HG02588 (cell line): ENCODE results near the gene AFAP1L2.

Source experiments
- ATAC-seq: cut with Tn5 transposase; IDR thresholded peaks from one replicate; pipeline ENCODE4 v1.9.1; 2021; ENCODE audit warnings: mild to moderate bottlenecking, moderate library complexity; ENCODE audit not compliant: unreplicated experiment

The AFAP1L2 gene

DNA sequence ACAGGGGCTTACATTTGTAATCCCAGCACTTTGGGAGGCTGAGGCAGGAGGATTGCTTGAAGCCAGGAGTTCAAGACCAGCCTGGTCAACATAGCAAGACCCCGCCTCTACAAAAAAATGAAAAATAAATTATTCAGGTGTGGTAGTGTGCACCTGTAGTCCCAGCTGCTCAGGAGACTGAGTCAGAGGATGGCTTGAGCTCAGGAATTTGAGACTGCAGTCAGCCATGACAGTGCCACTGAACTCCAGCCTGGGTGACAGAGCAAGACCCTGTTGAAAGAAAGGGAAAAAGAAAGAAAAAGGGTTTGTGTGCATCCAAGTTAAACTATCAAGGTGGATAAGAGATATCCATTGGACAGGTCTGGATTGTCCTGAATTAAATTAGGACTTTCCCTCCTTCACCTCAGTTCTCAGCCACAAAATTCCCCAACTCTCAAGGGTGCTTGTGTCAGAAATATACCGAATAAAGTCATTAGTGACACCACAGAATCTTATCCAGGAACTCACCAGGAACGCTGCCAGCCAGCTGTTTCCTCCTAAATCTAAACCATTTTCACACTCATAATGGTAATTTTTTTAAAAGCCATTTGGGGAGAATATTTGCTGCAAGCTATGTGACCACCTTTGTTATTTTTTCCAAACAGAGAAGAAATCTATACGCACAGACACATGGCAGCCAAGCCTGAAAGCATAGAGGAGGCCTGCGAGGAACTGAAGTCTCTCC, 12.0 kb downstream of the AFAP1L2 start:
- ATAC-seq, result no peak

DNA sequence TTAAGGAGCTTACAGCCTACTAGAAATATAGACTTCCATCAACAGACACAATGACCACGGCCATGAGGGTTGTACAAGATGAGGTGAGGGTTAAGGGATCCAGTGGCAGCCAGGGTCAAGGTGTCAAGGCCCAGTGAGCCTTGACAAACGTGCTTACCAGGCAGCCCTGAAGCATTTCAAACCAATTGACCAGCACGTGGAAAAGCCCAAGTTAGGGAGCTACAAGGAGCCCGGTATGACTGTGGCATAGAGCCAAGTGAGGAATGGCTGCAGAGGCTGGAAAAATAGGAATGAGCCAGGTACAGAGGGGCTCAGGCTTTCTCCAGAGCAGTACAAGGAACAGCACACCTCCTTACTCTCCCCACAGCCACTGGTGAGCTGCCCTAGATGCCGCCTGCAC, 12.7 kb downstream of the AFAP1L2 start:
- ATAC-seq, result no peak

DNA sequence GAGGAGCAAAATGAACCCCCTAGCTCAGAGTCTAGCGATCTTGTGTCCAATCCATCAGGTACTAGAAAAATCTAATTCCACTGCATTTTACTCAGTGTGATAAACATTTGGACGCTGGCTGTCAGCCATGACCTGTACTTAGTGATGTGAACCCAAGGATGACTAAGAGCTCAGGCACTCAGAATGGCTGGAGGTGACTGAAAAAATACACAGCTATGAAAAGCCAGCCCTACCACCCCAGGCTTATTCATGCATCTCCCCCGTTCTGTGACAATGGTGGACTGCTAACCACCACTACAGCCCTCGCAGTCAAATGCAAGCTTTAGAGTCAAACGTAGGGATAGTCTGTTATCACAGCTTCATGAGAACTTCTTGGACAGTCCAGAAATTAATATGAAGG, 14.9 kb downstream of the AFAP1L2 start:
- no peak for ATAC-seq

DNA sequence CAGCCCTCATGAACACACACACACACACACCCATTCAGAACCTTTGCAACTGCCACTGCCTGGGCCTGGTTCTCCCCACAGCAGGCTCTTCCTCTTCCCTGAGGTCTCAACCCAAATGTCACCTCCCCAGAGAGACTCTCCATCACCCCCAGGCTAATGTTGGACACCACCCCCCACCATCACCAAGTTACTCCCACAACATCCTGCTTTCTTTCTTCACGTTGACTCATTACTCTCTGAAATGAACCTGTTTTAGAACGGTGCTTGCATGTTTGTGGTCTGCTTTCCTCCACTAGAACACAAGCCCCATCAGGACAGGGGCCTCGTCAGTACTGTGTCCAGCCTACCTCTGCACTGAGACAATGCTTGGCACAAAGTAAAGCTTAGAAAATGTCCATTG, 16.0 kb downstream of the AFAP1L2 start:
- ATAC-seq, result no peak

DNA sequence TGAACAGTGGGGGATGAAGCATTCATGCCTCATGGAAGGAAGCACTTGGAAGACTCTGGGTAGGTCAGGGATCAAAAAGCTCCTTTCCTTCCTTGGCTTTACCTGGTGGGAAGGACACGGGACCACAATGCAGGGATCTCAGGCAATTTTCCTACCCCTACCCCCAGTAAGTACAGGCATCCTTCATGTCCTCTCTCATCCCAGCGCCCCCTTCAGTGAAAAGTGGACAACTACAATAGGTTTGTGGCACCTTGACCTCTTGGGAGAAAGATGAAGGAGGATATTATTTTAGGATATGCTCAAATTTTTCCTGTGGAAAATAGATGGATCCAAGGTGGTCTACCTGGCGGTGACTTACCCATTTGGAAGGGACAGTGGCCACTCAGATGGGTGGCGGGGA, 16.5 kb downstream of the AFAP1L2 start:
- ATAC-seq, result no peak

DNA sequence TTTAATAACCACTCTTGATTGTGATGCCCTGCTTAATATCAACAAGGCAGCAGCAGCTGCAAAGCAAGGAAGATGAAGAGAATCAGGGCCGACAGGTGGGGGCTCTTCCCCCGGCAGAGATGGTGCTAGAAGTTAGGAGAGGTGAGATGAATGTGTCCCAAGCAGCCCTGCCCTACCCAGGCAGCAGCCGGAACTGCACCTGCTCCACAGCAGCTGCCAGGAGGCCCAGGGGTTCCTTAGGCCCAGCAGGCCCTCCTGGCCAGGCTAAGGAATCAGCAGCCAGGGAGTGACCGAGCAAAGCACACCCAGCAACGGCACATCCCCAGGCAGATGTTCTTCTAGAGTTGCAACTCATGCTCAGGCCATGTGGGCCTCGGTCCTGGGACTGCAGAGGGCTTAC, 17.9 kb downstream of the AFAP1L2 start:
- no peak for ATAC-seq

DNA sequence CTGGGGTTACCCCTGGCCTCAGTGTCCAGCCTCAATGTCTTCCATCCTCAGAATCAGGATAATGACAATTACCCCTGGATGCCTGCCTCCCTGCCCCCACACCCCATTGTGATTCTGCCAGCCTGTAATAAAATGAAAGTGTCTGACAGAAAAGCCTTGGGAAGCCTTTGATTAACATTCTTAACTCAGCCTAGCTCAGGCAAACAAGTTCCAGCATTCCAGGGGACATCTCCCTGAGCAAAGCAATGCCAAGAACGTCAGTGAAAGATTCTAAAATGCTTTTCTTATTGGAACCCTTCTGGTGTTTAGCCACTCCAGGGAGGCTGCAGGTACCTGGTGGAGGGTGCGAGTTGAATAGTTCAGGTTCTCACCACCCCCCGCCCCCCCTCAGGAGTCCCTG, 18.7 kb downstream of the AFAP1L2 start:
- no peak for ATAC-seq

DNA sequence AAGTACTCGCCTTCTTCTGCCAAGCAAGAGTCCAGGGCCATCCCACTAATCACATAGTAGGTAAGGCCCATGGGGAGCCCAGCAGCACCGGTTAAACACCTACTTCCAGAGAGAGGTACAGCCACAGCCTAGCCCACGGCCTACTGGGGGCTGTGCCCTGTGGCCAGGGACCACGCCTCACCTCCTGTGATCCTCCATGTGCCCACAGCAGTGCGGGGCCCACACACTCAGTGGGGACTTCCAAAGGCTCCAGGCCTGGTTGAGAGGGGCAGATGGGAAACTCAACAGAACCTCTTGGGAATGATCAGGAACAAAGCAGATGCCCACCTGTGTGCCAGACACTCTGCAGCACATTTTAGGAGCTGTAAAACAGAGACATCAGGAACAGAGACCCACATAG, 19.7 kb downstream of the AFAP1L2 start:
- no peak for ATAC-seq

DNA sequence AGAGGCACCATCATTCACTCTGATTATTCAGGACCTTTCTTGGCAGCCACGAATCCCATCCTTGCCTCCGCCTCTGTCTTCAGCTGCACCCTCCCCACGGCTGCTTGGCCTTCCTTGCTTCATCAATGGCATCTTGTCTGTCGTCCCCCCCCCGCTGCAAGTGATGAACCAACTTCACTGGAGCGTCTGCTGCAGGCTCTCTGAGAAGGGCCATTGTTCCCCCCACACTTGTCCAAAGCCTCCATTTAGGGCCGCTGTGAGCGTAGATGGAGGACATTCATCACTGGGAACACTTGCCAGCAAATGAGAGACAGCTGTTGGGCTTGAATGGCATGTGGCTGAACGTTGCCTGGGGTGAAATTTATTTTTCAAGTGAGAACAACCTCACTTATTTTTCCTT, 20.1 kb downstream of the AFAP1L2 start:
- no peak for ATAC-seq

DNA sequence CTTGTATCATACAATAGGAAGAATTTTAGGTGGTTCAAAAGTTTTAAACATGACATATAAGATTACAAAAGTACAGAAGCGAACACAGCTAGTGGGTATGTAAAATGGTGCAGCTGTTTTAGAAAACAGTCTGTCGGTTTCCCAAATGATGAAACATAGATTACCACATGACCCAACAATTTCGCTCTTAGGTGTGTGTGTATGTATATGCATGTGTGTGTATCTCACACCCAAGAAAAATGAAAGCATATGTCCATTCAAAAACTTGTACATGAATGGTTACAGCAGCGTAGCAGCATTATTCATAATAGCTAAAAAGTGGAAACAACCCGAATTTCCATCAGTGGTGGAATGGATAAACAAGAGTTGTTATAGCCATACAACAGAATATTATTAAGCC, 23.5 kb downstream of the AFAP1L2 start:
- no peak for ATAC-seq

DNA sequence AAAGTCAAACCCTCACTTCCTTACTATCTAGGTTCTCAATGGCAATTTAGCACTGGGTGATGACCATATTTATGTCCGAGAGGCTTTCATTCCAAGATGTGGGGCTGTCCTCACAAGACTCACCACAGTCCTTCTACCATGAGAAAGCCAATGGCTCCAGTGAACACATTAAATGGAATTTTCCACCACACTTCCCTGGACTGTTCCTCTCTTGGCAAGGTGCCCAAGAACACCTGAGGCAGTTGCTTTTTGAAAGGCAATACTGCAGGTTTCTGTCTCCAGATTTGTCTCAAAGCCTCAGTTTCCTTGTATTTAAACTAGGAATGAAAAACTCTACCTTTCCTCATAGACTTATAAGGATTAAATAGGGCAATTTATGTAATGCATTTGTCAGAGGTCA, 24.2 kb downstream of the AFAP1L2 start:
- no peak for ATAC-seq

DNA sequence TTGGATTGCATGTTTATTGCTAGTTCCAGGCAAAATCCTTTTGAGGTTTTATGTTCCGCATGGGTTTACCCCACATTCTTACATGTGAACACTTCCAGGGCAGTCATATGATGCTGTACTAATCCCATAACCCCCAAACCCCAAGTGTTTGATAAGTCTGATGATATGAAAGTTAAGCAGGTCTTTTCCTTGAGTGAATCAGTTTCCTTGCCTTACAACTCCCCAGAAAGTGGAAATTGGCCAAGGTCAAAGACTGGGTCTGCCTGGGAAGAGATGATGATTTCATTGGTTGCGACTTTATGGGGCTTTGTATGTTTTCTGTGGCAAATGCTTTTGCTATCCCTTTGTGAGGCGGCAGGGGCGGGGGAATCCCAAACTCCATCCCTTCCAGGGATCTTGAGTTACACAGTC, 24.7 kb downstream of the AFAP1L2 start:
- no peak for ATAC-seq

DNA sequence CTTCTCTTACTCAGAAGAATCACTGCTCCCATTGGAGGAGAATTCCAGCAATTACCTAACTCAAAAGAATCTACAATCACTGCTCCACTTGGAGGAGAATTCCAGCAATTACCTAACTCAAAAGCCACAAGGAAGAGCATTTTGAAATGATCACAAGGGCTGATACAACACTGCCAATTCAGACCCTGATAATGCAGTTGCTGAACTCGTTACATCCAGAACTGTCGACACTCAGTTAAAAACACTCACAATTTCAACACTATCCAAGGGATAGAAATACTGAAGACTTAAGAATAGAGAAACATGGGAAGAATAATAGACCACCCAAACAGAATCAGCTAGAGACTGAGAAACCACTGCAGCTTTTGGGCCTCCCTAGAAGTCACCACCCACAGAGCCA, 27.8 kb downstream of the AFAP1L2 start:
- ATAC-seq, result no peak

DNA sequence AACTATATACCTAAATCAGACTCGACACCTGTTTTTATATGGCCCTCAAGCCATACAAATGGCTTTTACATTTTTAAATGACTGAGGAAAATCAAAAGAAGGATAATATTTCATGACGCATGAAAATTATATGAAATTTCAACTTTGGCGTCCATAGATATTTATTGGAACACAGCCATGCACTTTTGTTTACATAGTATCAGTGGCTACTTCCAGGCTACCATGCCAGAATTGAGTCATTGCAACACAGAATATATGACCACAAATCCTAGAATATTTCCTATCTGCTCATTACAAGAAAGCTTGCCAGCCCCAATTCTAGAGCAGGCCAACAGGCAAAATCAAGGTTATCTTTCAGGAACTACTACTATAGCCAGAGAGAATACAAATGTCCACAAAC, 29.3 kb downstream of the AFAP1L2 start:
- no peak for ATAC-seq

DNA sequence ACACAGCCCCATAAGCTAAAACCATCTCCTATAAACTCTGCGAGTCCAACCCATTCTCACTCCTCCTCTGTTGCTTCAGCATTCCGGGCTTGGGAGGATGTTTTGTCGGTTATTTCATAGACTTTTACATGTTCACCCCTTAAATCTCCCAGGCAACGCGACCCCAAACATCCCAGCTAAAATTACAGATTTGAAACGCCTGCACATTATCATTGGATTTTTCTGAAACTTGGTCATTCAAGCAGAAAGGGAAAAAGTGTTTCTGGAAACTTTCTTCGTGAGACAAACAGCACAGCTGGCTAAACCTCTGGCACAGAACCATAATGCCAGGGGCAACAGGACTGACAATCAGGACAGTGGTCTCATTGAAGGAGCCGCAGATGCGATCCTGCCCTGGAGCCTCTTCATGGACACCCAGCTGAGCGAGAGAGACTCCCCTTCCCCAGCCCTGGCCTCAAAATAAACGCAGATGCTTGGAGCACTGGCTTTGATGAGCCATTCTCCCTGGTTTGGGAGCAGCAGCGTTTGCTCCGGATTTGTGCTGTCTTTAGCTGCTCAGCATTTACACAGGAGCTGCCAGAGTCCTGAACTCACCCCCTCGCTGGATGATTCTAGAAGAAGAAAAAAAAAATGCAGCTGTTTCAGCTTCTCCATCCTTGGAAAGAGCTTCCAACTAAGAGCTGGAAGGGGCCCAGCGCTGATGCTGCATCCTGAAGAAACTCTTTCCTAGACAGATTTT, 30.1 kb downstream of the AFAP1L2 start:
- no peak for ATAC-seq

DNA sequence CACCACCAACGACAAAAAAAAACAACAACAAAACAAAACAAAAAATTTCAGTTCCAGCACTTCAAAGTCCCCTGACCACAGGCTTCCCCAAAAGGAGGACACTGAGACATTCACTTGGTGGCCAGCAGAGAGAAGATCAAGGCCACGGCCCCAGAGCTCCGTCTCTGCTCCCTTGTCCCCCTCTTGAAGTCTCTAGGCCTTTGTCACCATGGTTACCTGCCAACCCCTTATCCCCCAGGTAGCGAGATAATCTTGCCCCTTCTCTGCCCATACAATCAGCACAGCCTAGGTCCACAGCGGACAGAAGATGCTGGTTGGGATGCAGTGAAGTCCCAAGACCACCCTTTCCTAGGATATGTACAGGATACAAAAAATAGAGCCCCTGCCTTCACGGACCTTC, 30.7 kb downstream of the AFAP1L2 start:
- no peak for ATAC-seq

DNA sequence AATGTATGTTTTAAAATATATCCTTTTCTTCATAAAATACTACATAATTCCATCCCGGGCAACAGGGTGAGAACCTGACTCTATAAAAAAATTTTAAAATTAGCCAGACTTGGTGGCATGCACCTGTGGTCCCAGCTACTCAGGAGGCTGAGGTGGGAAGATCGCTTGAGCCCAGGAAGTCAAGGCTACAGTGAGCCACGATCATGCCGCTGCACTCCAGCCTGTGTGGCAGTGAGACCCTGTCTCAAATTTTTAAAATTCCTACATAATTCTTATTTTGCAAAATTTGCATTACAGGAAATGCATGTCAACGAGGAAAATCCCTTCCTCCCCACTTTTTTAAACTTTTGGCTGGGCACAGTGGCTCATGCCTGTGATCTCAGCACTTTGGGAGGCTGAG, 31.3 kb downstream of the AFAP1L2 start:
- ATAC-seq, result no peak

DNA sequence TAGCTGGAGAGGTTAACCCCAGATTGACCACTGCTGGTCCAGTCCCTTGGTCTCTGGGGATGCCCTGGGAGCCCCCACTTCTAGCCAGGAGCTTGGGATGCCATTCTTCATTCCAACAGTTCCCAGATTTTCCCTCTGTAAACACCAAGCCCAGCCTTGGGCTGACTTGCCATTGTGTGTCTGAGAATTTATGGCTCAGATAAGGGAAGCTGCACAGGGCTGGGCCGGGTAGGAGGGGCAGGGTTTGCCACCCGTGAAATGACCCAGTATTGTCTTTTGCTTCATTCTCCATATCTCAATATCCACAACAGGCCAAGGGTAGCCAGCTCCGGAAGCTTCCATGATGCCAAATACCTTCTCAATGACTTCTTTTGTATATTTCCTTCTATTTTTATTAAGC, 32.1 kb downstream of the AFAP1L2 start:
- ATAC-seq, result no peak

DNA sequence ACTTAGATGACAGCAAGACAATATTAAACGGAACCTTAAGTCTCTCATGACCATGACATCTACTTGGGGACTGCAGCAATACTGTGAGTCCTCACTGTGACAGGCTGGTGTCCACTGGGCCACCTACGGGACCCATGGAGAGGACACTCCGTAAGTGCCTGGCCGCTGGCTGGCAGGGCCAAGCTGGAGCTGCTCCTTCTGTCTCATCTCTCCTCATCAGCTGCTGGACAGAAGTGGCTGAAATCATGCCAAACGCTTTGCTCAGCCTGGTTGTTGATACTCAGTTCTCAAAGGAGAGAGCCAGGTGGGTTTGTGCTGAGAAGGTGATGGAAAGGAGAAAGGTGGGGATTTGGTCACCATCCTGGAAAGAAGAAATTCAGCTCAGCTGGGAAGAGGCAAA, 33.3 kb downstream of the AFAP1L2 start:
- ATAC-seq, result no peak

DNA sequence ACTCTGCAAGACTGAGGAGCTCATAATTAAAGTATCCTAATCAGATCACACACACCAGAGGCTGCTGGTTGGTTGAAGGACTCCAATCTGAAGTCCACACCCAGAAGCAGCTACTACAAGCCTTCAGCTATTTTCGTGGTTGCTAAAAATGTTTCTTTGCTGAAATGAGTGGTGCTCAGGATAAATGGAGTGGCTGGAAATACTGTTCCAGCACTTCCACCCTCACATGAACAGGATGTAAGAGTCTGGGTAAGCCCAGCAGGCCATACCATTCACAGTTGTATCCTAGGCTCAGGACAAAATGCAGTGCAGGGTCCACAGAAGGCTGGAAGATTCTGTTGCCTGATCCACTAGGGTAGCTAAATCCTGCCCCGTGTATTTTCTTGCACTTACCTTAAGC, 34.1 kb downstream of the AFAP1L2 start:
- no peak for ATAC-seq

DNA sequence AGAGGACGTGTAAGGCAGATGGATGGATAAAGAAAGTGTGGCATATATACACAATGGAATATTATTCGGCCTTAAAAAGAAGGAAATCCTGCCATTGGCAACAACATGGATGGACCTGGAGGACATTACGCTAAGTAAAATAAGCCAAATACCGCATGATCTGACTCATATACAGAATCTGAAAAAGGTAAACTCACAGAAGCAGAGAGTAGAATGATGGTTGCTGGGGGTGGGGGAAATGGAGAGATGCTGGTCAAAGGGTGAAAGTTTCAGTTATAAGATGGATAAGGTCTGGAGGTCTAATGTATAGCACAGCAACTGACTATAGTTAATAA, 36.3 kb downstream of the AFAP1L2 start:
- no peak for ATAC-seq

DNA sequence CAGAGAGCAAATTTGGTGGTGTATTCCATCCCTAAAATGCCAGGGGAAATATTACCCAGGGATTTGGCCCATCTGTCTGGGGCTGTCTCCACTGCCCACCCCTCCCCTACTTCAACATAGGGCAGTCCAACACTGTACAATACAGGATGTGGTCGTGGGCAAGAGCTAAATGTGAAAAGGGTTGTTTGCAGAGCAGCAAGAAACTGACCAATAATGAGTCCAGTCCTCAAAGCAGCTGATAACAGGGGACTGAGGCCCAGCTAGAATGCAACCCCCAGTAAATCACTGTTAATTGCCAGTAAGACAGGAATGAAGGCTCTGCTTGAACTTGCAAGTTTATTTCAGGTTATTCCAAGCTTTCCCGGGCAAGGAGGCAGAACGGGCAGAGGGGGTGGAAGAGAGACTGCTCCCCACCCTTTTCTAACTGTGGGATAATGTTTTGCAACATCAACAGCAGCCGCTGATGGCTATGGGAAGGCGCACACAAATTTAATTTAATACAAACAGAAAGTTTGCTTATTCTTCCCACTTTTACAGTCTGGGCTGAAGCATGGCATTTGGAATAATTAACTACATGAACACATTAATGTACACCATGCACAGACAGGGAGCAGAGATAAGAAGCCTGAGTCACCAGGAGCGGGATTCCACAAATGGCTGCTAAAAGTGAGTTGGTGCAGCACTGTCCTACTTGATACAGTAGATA, 36.8 kb downstream of the AFAP1L2 start:
- ATAC-seq, result no peak
